ENCODE measurements around the gene ARRDC4. TPM values are rescaled to one million over a fixed set of nuclear protein-coding genes. Genes with fewer than 3 reads are reported as not detected.

ARRDC4 gene
- total RNA-seq, 1 experiment from 2014 or later = 3.2 TPM

DNA sequence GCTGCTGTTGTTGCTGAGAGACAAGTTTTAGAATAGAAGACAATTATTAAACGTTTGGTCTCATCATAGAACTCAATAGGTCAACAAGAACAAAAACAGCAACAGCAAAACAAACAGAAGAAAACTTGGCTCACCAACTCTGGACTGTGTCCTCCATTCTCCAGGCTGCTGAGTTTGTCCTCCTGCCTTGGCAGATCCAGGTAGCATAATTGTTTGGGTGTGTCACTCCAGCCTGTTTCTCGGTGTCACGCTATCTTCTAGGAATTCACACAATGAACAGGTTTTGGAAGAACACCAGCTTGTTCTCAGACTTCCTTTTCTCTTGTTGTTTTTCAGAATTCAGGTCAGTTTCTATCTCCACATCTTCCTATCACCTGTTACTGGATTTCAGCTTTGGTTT is 34.7 kb downstream of the ARRDC4 start:
- no peak for DNase-seq
- no peaks in the 10 kb centered on the region for H3K27me3 ChIP-seq (replicated peaks; ENCODE audit: control insufficient read depth, insufficient read depth, low read length)
- no peaks in the 10 kb centered on the region for H3K27me3 Mint-ChIP-seq (ENCODE audit: insufficient read depth, unreplicated experiment)
- TF ChIP-seq, protein P1, sequence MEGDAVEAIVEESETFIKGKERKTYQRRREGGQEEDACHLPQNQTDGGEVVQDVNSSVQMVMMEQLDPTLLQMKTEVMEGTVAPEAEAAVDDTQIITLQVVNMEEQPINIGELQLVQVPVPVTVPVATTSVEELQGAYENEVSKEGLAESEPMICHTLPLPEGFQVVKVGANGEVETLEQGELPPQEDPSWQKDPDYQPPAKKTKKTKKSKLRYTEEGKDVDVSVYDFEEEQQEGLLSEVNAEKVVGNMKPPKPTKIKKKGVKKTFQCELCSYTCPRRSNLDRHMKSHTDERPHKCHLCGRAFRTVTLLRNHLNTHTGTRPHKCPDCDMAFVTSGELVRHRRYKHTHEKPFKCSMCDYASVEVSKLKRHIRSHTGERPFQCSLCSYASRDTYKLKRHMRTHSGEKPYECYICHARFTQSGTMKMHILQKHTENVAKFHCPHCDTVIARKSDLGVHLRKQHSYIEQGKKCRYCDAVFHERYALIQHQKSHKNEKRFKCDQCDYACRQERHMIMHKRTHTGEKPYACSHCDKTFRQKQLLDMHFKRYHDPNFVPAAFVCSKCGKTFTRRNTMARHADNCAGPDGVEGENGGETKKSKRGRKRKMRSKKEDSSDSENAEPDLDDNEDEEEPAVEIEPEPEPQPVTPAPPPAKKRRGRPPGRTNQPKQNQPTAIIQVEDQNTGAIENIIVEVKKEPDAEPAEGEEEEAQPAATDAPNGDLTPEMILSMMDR (IDR thresholded peaks at IDR 0.05; ENCODE audit: insufficient read depth in 1 of 2, low read depth in 1 of 2, low read length in 1 of 2, severe bottlenecking in 1 of 2, unreplicated experiment in 1 of 2) = no peak
- H3K36me3 ChIP-seq (ENCODE audit: control insufficient read depth, insufficient read depth, low read length) = no peaks in the 10 kb centered on the region
- intact Hi-C loops (cut with micrococcal nuclease; ENCODE audit: unreplicated experiment) = loop anchor here (5.0 kb wide), 1 partner anchor 47 kb away; no protein-coding TSS in a partner anchor
- H3K36me3 Mint-ChIP-seq (ENCODE audit: insufficient read depth, unreplicated experiment) = no peaks in the 10 kb centered on the region
- no peak overlapping the region for H3K4me3 ChIP-seq (ENCODE audit: low read depth, low read length)
- POLR2A ChIA-PET = no interaction called here
- H3K27ac Mint-ChIP-seq (ENCODE audit: unreplicated experiment) = no peak overlapping the region
- BruUV-seq (replicated peaks) = no TSS peak
- 0 out of 2 replicates have a peak, but pooled peaks cover 7% of the 10 kb centered on the region for H3K4me1 ChIP-seq
- H3K9me3 Mint-ChIP-seq (ENCODE audit: unreplicated experiment) = peaks cover 10% of the 10 kb centered on the region
- CTCF ChIA-PET = no interaction called here
- H3K4me1 Mint-ChIP-seq (ENCODE audit: low read depth, unreplicated experiment) = no peaks in the 10 kb centered on the region
- no peak overlapping the region for H3K4me3 Mint-ChIP-seq (ENCODE audit: unreplicated experiment)
- no peaks in the 10 kb centered on the region for H3K9me3 ChIP-seq

DNA sequence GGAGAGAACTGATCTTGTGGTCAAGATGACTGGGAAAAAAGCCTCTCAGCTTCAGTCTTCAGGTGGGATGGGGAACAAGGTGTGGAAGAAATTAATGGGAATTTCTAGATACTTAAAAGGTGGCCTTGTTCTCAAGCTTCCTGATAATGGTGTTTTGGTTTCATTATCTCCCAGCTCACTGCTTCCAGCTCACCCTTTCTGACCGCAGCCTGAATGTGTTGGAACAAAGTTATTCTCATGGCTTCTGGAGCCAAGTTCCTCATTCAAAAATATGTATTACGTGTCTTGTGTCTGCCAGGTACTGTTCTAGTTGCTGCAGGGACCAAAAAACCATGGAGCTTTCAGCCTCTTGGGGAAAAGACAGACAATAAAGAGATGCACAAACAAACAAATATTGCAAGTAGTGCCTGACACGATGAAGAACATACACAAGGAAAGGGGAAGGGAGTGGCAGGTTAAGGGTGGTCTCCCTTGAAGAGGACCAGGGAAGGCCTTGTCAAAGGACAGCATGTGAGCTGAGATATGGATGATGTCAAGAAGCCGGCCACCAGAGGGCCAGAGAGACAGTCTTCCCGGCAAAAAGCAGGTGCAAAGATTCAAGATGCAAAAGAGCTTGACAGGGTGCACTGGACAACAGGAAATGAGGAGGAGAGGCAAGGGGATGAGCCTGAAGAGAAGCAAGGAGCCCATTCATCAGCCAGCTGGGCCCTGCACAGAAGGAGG is 35.5 kb downstream of the ARRDC4 start:
- no peaks in the 10 kb centered on the region for H3K36me3 ChIP-seq (ENCODE audit: control insufficient read depth, insufficient read depth, low read length)
- no peaks in the 10 kb centered on the region for H3K27me3 ChIP-seq (replicated peaks; ENCODE audit: control insufficient read depth, insufficient read depth, low read length)
- no TSS peak for BruUV-seq (replicated peaks)
- CTCF ChIA-PET = interaction anchor here (1.1 kb wide), 1 partner anchor 182 kb away, joined by 8 read pairs; no protein-coding TSS in a partner anchor
- no peaks in the 10 kb centered on the region; the same call in 1 of the 2 replicates for H3K9me3 ChIP-seq
- Mint-ChIP-seq H3K27ac (ENCODE audit: unreplicated experiment) (no peak overlapping the region), H3K4me3 (ENCODE audit: unreplicated experiment) (no peak overlapping the region), H3K4me1 (ENCODE audit: low read depth, unreplicated experiment) (no peaks in the 10 kb centered on the region), H3K27me3 (ENCODE audit: insufficient read depth, unreplicated experiment) (no peaks in the 10 kb centered on the region), H3K36me3 (ENCODE audit: insufficient read depth, unreplicated experiment) (no peaks in the 10 kb centered on the region), H3K9me3 (ENCODE audit: unreplicated experiment) (peaks cover 1% of the 10 kb centered on the region)
- intact Hi-C loops (cut with micrococcal nuclease; ENCODE audit: unreplicated experiment) = loop anchor here (1.0 to 5.0 kb wide), 2 partner anchors 46 to 182 kb away; no protein-coding TSS in a partner anchor
- no peak overlapping the region for H3K4me3 ChIP-seq (ENCODE audit: low read depth, low read length)
- peak; percentile 12 to 43 for DNase-seq
- H3K4me1 ChIP-seq = 0 out of 2 replicates have a peak, but pooled peaks cover 7% of the 10 kb centered on the region
- TF ChIP-seq, protein P1 (IDR thresholded peaks at IDR 0.05; ENCODE audit: insufficient read depth in 1 of 2, low read depth in 1 of 2, low read length in 1 of 2, severe bottlenecking in 1 of 2, unreplicated experiment in 1 of 2) = peak; percentile 38 to 46
- POLR2A ChIA-PET = no interaction called here

- Mint-ChIP-seq H3K36me3 (ENCODE audit: insufficient read depth, unreplicated experiment) (no peaks in the 10 kb centered on the region), H3K9me3 (ENCODE audit: unreplicated experiment) (no peaks in the 10 kb centered on the region), H3K4me3 (ENCODE audit: unreplicated experiment) (no peak overlapping the region), H3K4me1 (ENCODE audit: low read depth, unreplicated experiment) (no peaks in the 10 kb centered on the region), H3K27ac (ENCODE audit: unreplicated experiment) (no peak overlapping the region), H3K27me3 (ENCODE audit: insufficient read depth, unreplicated experiment) (no peaks in the 10 kb centered on the region)
- Histone ChIP-seq H3K36me3 (ENCODE audit: control insufficient read depth, insufficient read depth, low read length) (no peaks in the 10 kb centered on the region), H3K9me3 (no peaks in the 10 kb centered on the region; the same call in 1 of the 2 replicates), H3K4me3 (ENCODE audit: low read depth, low read length) (no peak overlapping the region), H3K27me3 (replicated peaks; ENCODE audit: control insufficient read depth, insufficient read depth, low read length) (no peaks in the 10 kb centered on the region), H3K4me1 (peaks cover 11% of the 10 kb centered on the region)
- no TSS peak for BruUV-seq (replicated peaks)
- CTCF ChIA-PET = no interaction called here
- DNase-seq = no peak
- POLR2A ChIA-PET = no interaction called here
- intact Hi-C loops (cut with micrococcal nuclease; ENCODE audit: unreplicated experiment) = loop anchor here (5.0 kb wide), 1 partner anchor 44 kb away; no protein-coding TSS in a partner anchor
- TF ChIP-seq, protein P1 (IDR thresholded peaks at IDR 0.05; ENCODE audit: insufficient read depth in 1 of 2, low read depth in 1 of 2, low read length in 1 of 2, severe bottlenecking in 1 of 2, unreplicated experiment in 1 of 2) = no peak
These were observed 38.0 kb downstream of the ARRDC4 start for GRCh38 chr15:97998307-97999071.

All from Caco-2 (cell line).